ENCODE results near the gene CYSTM1.

The CYSTM1 gene

GRCh38 chr5:140236891-140237598, 62.1 kb downstream of the CYSTM1 start:
- no peak for DNase-seq (ENCODE audit: low read depth in 3 of 3)

GRCh38 chr5:140238756-140239155, 63.8 kb downstream of the CYSTM1 start:
- DNase-seq (ENCODE audit: low read depth in 3 of 3) = no peak

- no peak for DNase-seq (ENCODE audit: low read depth in 3 of 3)
Measured at GRCh38 chr5:140239461-140239860, 64.5 kb downstream of the CYSTM1 start.

- peak; percentile 41 to 61 (median 45) for DNase-seq (ENCODE audit: low read depth in 3 of 3)
Measured at GRCh38 chr5:140239939-140240700, 65.1 kb downstream of the CYSTM1 start.

GRCh38 chr5:140240987-140241706, 66.2 kb downstream of the CYSTM1 start:
- no peak for DNase-seq (ENCODE audit: low read depth in 3 of 3)

GRCh38 chr5:140242099-140242498, 67.1 kb downstream of the CYSTM1 start:
- DNase-seq (ENCODE audit: low read depth in 3 of 3) = no peak

GRCh38 chr5:140242890-140243585, 68.0 kb downstream of the CYSTM1 start:
- no peak for DNase-seq (ENCODE audit: low read depth in 3 of 3)

- DNase-seq (ENCODE audit: low read depth in 3 of 3) = no peak
Measured at GRCh38 chr5:140243706-140244250, 68.8 kb downstream of the CYSTM1 start.

GRCh38 chr5:140244525-140245025, 69.6 kb downstream of the CYSTM1 start:
- DNase-seq (ENCODE audit: low read depth in 3 of 3) = peak; percentile 61 to 78 (median 73)

- DNase-seq (ENCODE audit: low read depth in 3 of 3) = no peak
Measured at GRCh38 chr5:140245341-140245740, 70.4 kb downstream of the CYSTM1 start.

GRCh38 chr5:140245926-140246325, 70.9 kb downstream of the CYSTM1 start:
- no peak for DNase-seq (ENCODE audit: low read depth in 3 of 3)

GRCh38 chr5:140246378-140247122, 71.6 kb downstream of the CYSTM1 start:
- no peak for DNase-seq (ENCODE audit: low read depth in 3 of 3)

- no peak for DNase-seq (ENCODE audit: low read depth in 3 of 3)
Measured at GRCh38 chr5:140248414-140248813, 73.4 kb downstream of the CYSTM1 start.

GRCh38 chr5:140249536-140249935, 74.5 kb downstream of the CYSTM1 start:
- DNase-seq (ENCODE audit: low read depth in 3 of 3) = no peak

- no peak for DNase-seq (ENCODE audit: low read depth in 3 of 3)
Measured at GRCh38 chr5:140250386-140250785, 75.4 kb downstream of the CYSTM1 start.

- DNase-seq (ENCODE audit: low read depth in 3 of 3) = peak; percentile 50 to 72 (median 55)
Measured at GRCh38 chr5:140251527-140251973, 76.6 kb downstream of the CYSTM1 start.

GRCh38 chr5:140252470-140253126, 77.6 kb downstream of the CYSTM1 start:
- DNase-seq (ENCODE audit: low read depth in 3 of 3) = no peak

GRCh38 chr5:140253985-140254384, 79.0 kb downstream of the CYSTM1 start:
- no peak for DNase-seq (ENCODE audit: low read depth in 3 of 3)

GRCh38 chr5:140255460-140256157, 80.6 kb downstream of the CYSTM1 start:
- DNase-seq (ENCODE audit: low read depth in 3 of 3) = no peak
